OCI-LY3 (cell line): ENCODE measurements around the gene ANKRD11.

Source experiments
- H2AFZ ChIP-seq: fragments of 200-600, 300-600 bp; shearing (Covaris generic); 2 replicates; pipeline ENCODE4 v1.6.0; 2014; ENCODE audit warnings: antibody characterized with exemption, low read depth, low read length
- H3K27ac ChIP-seq: fragments of 200-600, 300-600 bp; sonication (generic); 2 replicates; pipeline ENCODE4 v1.5.1; 2014; ENCODE audit warnings: mild to moderate bottlenecking, low read length, moderate library complexity, mixed read lengths
- H3K27me3 ChIP-seq: fragments of 200-600, 300-600 bp; sonication (generic); 2 replicates; pipeline ENCODE4 v1.6.1; 2014; ENCODE audit warnings: low read depth, low read length, mixed read lengths
- H3K36me3 ChIP-seq: fragments of 200-600, 300-600 bp; sonication (generic); replicated peaks from 2 replicates; pipeline ENCODE3; 2014; ENCODE audit warnings: low read depth, low read length, mixed read lengths
- H3K4me1 ChIP-seq: fragments of 300-600, 200-600 bp; sonication (generic); 2 replicates; pipeline ENCODE4 v1.6.1; 2014; ENCODE audit warnings: low read length, mixed read lengths
- H3K4me2 ChIP-seq: fragments of 200-600, 300-600 bp; sonication (generic); 2 replicates; pipeline ENCODE4 v1.6.1; 2014; ENCODE audit warnings: low read length, mixed read lengths
- H3K4me3 ChIP-seq: fragments of 300-600, 200-600 bp; sonication (generic); 2 replicates; pipeline ENCODE4 v1.5.1; 2014; ENCODE audit warnings: antibody characterized with exemption, mild to moderate bottlenecking, low read length, moderate library complexity
- H3K79me2 ChIP-seq: fragments of 300-600, 200-600 bp; shearing (Covaris generic); 2 replicates; pipeline ENCODE4 v1.6.1; 2014; ENCODE audit warnings: mild to moderate bottlenecking, low read length, mixed read lengths
- H3K9ac ChIP-seq: fragments of 300-600, 200-600 bp; shearing (Covaris generic); 2 replicates; pipeline ENCODE4 v1.6.0; 2014; ENCODE audit warnings: mild to moderate bottlenecking, low read length, moderate library complexity
- H3K9me3 ChIP-seq: fragments of 200-600, 300-600 bp; shearing (Covaris generic); 2 replicates; pipeline ENCODE4 v1.6.1; 2014; ENCODE audit warnings: low read length, mixed read lengths; ENCODE audit not compliant: insufficient read depth
- H4K20me1 ChIP-seq: fragments of 200-600, 300-600 bp; sonication (generic); 2 replicates; pipeline ENCODE4 v1.6.1; 2016; ENCODE audit warnings: low read length, mixed read lengths; ENCODE audit not compliant: insufficient read depth
- CTCF ChIP-seq: fragments of 200-600, 300-600 bp; sonication (generic); IDR thresholded peaks from 2 replicates; pipeline ENCODE4 v1.5.1; 2014; ENCODE audit warnings: antibody characterized with exemption, low read length, low read depth
- EZH2phosphoT487 ChIP-seq: fragments of 200-600 bp; shearing (Covaris generic); IDR thresholded peaks from 2 replicates; pipeline ENCODE4 v1.6.1; 2018; ENCODE audit warnings: antibody characterized with exemption, mixed run types, low read depth

ANKRD11 gene

DNA sequence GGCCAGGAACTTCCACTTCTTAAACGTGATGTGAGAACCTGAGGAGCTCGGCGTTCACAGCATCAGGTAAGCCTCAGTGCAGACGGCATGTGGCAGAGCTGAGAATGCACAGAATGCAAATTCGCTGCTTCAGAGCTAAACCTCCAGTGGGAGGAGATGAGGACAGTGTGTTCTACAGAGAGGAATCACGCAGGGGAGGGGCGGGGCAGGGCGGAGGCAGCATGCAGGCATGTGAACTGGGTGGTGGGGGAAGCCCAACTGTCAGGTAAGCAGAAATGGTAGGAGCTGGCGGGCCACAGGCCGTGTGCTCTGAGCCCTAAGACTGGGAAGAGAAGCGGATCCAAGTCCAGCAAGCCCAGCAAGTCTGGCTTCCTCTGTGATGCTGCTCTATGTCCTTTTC, 178.2 kb downstream of the ANKRD11 start:
- Histone ChIP-seq H3K9me3 (no peaks in the 10 kb centered on the region), H4K20me1 (peaks cover 100% of the 10 kb centered on the region), H3K79me2 (peaks cover 99% of the 10 kb centered on the region), H2AFZ (no peak overlapping the region), H3K27ac (no peak overlapping the region), H3K4me1 (no peaks in the 10 kb centered on the region), H3K4me3 (no peak overlapping the region), H3K4me2 (no peak overlapping the region), H3K27me3 (no peaks in the 10 kb centered on the region), H3K36me3 (peaks cover 50% of the 10 kb centered on the region), H3K9ac (no peak overlapping the region)
- TF ChIP-seq CTCF (no peak), EZH2phosphoT487 (no peak)

DNA sequence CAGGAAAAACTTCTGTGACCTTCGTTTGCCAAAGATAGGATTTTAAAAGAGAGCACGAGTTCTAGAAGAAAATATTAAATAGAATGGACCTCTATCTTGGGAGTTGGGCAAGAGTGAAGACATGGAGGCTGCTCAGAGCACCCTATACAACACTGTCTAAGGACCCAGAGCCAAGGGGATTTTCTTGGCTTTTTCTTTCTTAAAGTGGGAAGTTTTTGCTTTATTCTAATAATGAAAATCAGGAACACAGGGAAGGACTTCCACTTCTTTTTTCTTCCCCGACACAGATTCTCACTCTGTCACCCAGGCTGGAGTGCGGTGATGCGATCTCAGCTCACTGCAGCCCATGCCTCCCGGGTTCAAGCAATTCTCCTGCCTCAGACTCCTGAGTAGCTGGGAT, 178.7 kb downstream of the ANKRD11 start:
- Histone ChIP-seq H3K27me3 (no peaks in the 10 kb centered on the region), H3K79me2 (peaks cover 99% of the 10 kb centered on the region), H3K27ac (no peak overlapping the region), H3K9ac (no peak overlapping the region), H3K4me3 (no peak overlapping the region), H3K9me3 (no peaks in the 10 kb centered on the region), H3K4me2 (no peak overlapping the region), H3K36me3 (peaks cover 51% of the 10 kb centered on the region), H2AFZ (no peak overlapping the region), H4K20me1 (peaks cover 99% of the 10 kb centered on the region), H3K4me1 (no peaks in the 10 kb centered on the region)
- TF ChIP-seq EZH2phosphoT487 (no peak), CTCF (no peak)

GRCh38 chr16:89309438-89310122, 180.8 kb downstream of the ANKRD11 start:
- no peaks in the 10 kb centered on the region for H3K9me3 ChIP-seq
- peaks cover 86% of the 10 kb centered on the region for H4K20me1 ChIP-seq
- H3K4me3 ChIP-seq = no peak overlapping the region
- no peak overlapping the region for H3K27ac ChIP-seq
- H3K4me2 ChIP-seq = no peak overlapping the region
- peaks cover 44% of the 10 kb centered on the region for H3K36me3 ChIP-seq
- H3K79me2 ChIP-seq = peaks cover 90% of the 10 kb centered on the region
- H2AFZ ChIP-seq = no peak overlapping the region
- no peaks in the 10 kb centered on the region for H3K4me1 ChIP-seq
- no peak for TF ChIP-seq EZH2phosphoT487
- TF ChIP-seq CTCF = no peak
- H3K27me3 ChIP-seq = no peaks in the 10 kb centered on the region
- no peak overlapping the region for H3K9ac ChIP-seq

GRCh38 chr16:89308391-89309333, 181.7 kb downstream of the ANKRD11 start:
- Histone ChIP-seq H4K20me1 (peaks cover 86% of the 10 kb centered on the region), H3K4me2 (no peak overlapping the region), H2AFZ (no peak overlapping the region), H3K36me3 (peaks cover 46% of the 10 kb centered on the region), H3K79me2 (peaks cover 90% of the 10 kb centered on the region), H3K4me3 (no peak overlapping the region), H3K4me1 (no peaks in the 10 kb centered on the region), H3K9me3 (no peaks in the 10 kb centered on the region), H3K27me3 (no peaks in the 10 kb centered on the region), H3K9ac (no peak overlapping the region), H3K27ac (no peak overlapping the region)
- TF ChIP-seq EZH2phosphoT487 = no peak
- TF ChIP-seq CTCF = peak; percentile 40
